Body of pancreas (tissue), 4 donors: ENCODE measurements around the gene MMD2.
"Not testable (repeated sequence)": the region's sequence is repeated elsewhere in the genome, so short reads cannot be mapped to it uniquely, and the experiment has no call there.

Experiments
- CTCF ChIP-seq, 7 experiments: fragments of 450-650 bp in 4 of 7; fragments of 200-600 bp in 3 of 7; sonication (generic) in 3 of 7; IDR thresholded peaks; one replicate each; pipeline ENCODE4 v1.5.1; 2016 to 2019; ENCODE audit warnings: antibody characterized with exemption in 7 of 7
- POLR2A ChIP-seq, 3 donors: fragments of 450-650 bp; IDR thresholded peaks; one replicate each; pipeline ENCODE4 v1.6.1; 2016; ENCODE audit warnings: antibody characterized with exemption in 3 of 3, mild to moderate bottlenecking in 2 of 3

- TF ChIP-seq POLR2A, CTCF (IDR thresholded peaks at IDR 0.05): not testable (repeated sequence)
These were observed 13.5 kb upstream of the MMD2 start for GRCh38 chr7:4972446-4972845.
